Measurements from ENCODE around the gene PPM1H. TPM values are rescaled to one million over a fixed set of nuclear protein-coding genes. Genes with fewer than 3 reads are reported as not detected.

PPM1H gene
- total RNA-seq, 1 experiment from 2014 or later = 9.7 TPM

GRCh38 chr12:62873826-62874448 is 61.0 kb downstream of the PPM1H start:
- no peak for DNase-seq (ENCODE audit: low read depth)

- no peak for DNase-seq (ENCODE audit: low read depth)
These were observed 61.7 kb downstream of the PPM1H start for GRCh38 chr12:62873116-62873825.

- DNase-seq (ENCODE audit: low read depth) = no peak
These were observed 66.1 kb downstream of the PPM1H start for GRCh38 chr12:62868820-62869219.

- peak; percentile 77 for DNase-seq (ENCODE audit: low read depth)
These were observed 68.4 kb downstream of the PPM1H start for GRCh38 chr12:62866451-62867082.

GRCh38 chr12:62865937-62866336 is 69.0 kb downstream of the PPM1H start:
- no peak for DNase-seq (ENCODE audit: low read depth)

GRCh38 chr12:62865065-62865464 is 69.9 kb downstream of the PPM1H start:
- DNase-seq (ENCODE audit: low read depth) = no peak

GRCh38 chr12:62862259-62862881 is 72.6 kb downstream of the PPM1H start:
- no peak for DNase-seq (ENCODE audit: low read depth)

GRCh38 chr12:62861586-62861985 is 73.4 kb downstream of the PPM1H start:
- no peak for DNase-seq (ENCODE audit: low read depth)

- peak; percentile 42 for DNase-seq (ENCODE audit: low read depth)
These were observed 74.2 kb downstream of the PPM1H start for GRCh38 chr12:62860501-62861411.

- DNase-seq (ENCODE audit: low read depth) = no peak
These were observed 74.9 kb downstream of the PPM1H start for GRCh38 chr12:62860020-62860419.

- no peak for DNase-seq (ENCODE audit: low read depth)
These were observed 75.6 kb downstream of the PPM1H start for GRCh38 chr12:62859321-62859737.

- DNase-seq (ENCODE audit: low read depth) = no peak
These were observed 78.5 kb downstream of the PPM1H start for GRCh38 chr12:62856454-62856853.

- DNase-seq (ENCODE audit: low read depth) = no peak
These were observed 80.9 kb downstream of the PPM1H start for GRCh38 chr12:62854024-62854423.

- no peak for DNase-seq (ENCODE audit: low read depth)
These were observed 85.6 kb downstream of the PPM1H start for GRCh38 chr12:62849398-62849797.

- peak; percentile 93 for DNase-seq (ENCODE audit: low read depth)
These were observed 86.5 kb downstream of the PPM1H start for GRCh38 chr12:62848418-62848817.

GRCh38 chr12:62847709-62848108 is 87.2 kb downstream of the PPM1H start:
- DNase-seq (ENCODE audit: low read depth) = peak; percentile 44

GRCh38 chr12:62846491-62846890 is 88.5 kb downstream of the PPM1H start:
- DNase-seq (ENCODE audit: low read depth) = peak; percentile 74

GRCh38 chr12:62844915-62845314 is 90.0 kb downstream of the PPM1H start:
- no peak for DNase-seq (ENCODE audit: low read depth)

- no peak for DNase-seq (ENCODE audit: low read depth)
These were observed 91.2 kb downstream of the PPM1H start for GRCh38 chr12:62843716-62844115.

GRCh38 chr12:62841846-62842245 is 93.1 kb downstream of the PPM1H start:
- no peak for DNase-seq (ENCODE audit: low read depth)

- DNase-seq (ENCODE audit: low read depth) = no peak
These were observed 94.1 kb downstream of the PPM1H start for GRCh38 chr12:62840806-62841205.
